Dendritic cell treated with granulocyte-macrophage colony-stimulating factor and Interleukin-4, amounts not matched to agents 40 ng/mL and 50 ng/mL, for 4 days (primary cell): ENCODE data around the gene SLC1A1.
A peak's percentile ranks its signal among the peaks of the same experiment; 100 is the strongest.

Experiments
- H3K27ac Mint-ChIP-seq: one replicate; pipeline ENCODE4 v1.8.0; 2022; ENCODE audit warnings: mild to moderate bottlenecking, mixed read lengths
- H3K27me3 Mint-ChIP-seq: one replicate; pipeline ENCODE4 v1.8.0; 2022; ENCODE audit warnings: mild to moderate bottlenecking, mixed read lengths
- H3K36me3 Mint-ChIP-seq: one replicate; pipeline ENCODE4 v1.8.0; 2022; ENCODE audit warnings: low read depth, mixed read lengths
- H3K4me1 Mint-ChIP-seq: one replicate; pipeline ENCODE4 v1.8.0; 2022; ENCODE audit warnings: low read depth, mixed read lengths
- H3K4me3 Mint-ChIP-seq: one replicate; pipeline ENCODE4 v1.8.0; 2022; ENCODE audit warnings: mild to moderate bottlenecking, moderate library complexity, mixed read lengths
- H3K9me3 Mint-ChIP-seq: one replicate; pipeline ENCODE4 v1.8.0; 2022; ENCODE audit warnings: mixed read lengths
- intact Hi-C: fragments of 100-400 bp; cut with micrococcal nuclease; formaldehyde crosslinking; loops from one replicate; pipeline ENCODE4 v1.15.0; 2022

Gene SLC1A1

GRCh38 chr9:4489919-4490704, at the start of gene SLC1A1:
TSS of gene SLC1A1 (plus strand) at chr9:4490468. CDS start at chr9:4490680, 212 bp downstream.
- Mint-ChIP-seq H3K27ac (no peak within 1 kb of the TSS), H3K27me3 (peaks cover 57% of the 10 kb centered on the region), H3K4me1 (peaks cover 7% of the 10 kb centered on the region), H3K36me3 (no peaks in the 10 kb centered on the region), H3K9me3 (no peaks in the 10 kb centered on the region), H3K4me3 (peak within 1 kb of the TSS; percentile 51)
- intact Hi-C loops, result no loop called here

GRCh38 chr9:4442806-4443205, 47.5 kb upstream of the SLC1A1 start:
- peaks cover 1% of the 10 kb centered on the region for H3K27me3 Mint-ChIP-seq
- H3K27ac Mint-ChIP-seq, result no peak overlapping the region
- intact Hi-C loops, result no loop called here
- H3K36me3 Mint-ChIP-seq, result no peaks in the 10 kb centered on the region
- no peak overlapping the region for H3K4me3 Mint-ChIP-seq
- H3K9me3 Mint-ChIP-seq, result peaks cover 13% of the 10 kb centered on the region
- no peaks in the 10 kb centered on the region for H3K4me1 Mint-ChIP-seq

- no peak overlapping the region for H3K27ac Mint-ChIP-seq
- H3K36me3 Mint-ChIP-seq, result no peaks in the 10 kb centered on the region
- H3K9me3 Mint-ChIP-seq, result peaks cover 13% of the 10 kb centered on the region
- H3K27me3 Mint-ChIP-seq, result peaks cover 1% of the 10 kb centered on the region
- no peak overlapping the region for H3K4me3 Mint-ChIP-seq
- no peaks in the 10 kb centered on the region for H3K4me1 Mint-ChIP-seq
- intact Hi-C loops, result no loop called here
Observed at GRCh38 chr9:4443439-4443838, 46.8 kb upstream of the SLC1A1 start.

DNA sequence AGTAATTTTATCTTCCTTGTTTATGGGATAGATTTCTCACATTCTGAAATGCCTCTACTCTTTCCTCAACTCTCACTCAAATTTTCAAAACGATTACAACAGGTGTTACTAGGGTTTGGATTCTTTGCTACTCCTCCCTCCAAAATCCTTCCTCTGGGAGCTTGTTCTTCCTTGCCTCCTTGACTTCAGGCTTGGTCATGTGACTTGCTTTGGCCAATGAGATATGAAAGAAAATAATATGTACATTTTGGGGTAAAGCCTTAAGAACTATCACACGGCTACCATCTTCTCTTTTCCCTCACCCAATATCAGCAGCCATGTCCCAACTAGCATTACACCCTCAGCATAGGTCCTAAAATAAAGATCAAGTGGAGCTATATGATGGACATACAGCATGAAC, 28.8 kb upstream of the SLC1A1 start:
- Mint-ChIP-seq H3K36me3 (no peaks in the 10 kb centered on the region), H3K27ac (no peak overlapping the region), H3K4me3 (no peak overlapping the region), H3K27me3 (no peaks in the 10 kb centered on the region), H3K9me3 (peaks cover 3% of the 10 kb centered on the region), H3K4me1 (no peaks in the 10 kb centered on the region)
- intact Hi-C loops, result no loop called here

- intact Hi-C loops, result no loop called here
- H3K9me3 Mint-ChIP-seq, result peaks cover 24% of the 10 kb centered on the region
- no peak overlapping the region for H3K4me3 Mint-ChIP-seq
- H3K36me3 Mint-ChIP-seq, result no peaks in the 10 kb centered on the region
- H3K27me3 Mint-ChIP-seq, result no peaks in the 10 kb centered on the region
- no peak overlapping the region for H3K27ac Mint-ChIP-seq
- no peaks in the 10 kb centered on the region for H3K4me1 Mint-ChIP-seq
Observed at GRCh38 chr9:4463824-4464223, 26.4 kb upstream of the SLC1A1 start.

- Mint-ChIP-seq H3K27me3 (no peaks in the 10 kb centered on the region), H3K4me3 (no peak overlapping the region), H3K36me3 (no peaks in the 10 kb centered on the region), H3K27ac (no peak overlapping the region), H3K9me3 (peaks cover 24% of the 10 kb centered on the region), H3K4me1 (no peaks in the 10 kb centered on the region)
- intact Hi-C loops, result no loop called here
Observed at GRCh38 chr9:4464911-4465513, 25.3 kb upstream of the SLC1A1 start.

GRCh38 chr9:4465910-4466309, 24.4 kb upstream of the SLC1A1 start:
- intact Hi-C loops, result no loop called here
- no peaks in the 10 kb centered on the region for H3K36me3 Mint-ChIP-seq
- H3K27ac Mint-ChIP-seq, result no peak overlapping the region
- no peak overlapping the region for H3K4me3 Mint-ChIP-seq
- peaks cover 24% of the 10 kb centered on the region for H3K9me3 Mint-ChIP-seq
- H3K27me3 Mint-ChIP-seq, result no peaks in the 10 kb centered on the region
- H3K4me1 Mint-ChIP-seq, result no peaks in the 10 kb centered on the region

DNA sequence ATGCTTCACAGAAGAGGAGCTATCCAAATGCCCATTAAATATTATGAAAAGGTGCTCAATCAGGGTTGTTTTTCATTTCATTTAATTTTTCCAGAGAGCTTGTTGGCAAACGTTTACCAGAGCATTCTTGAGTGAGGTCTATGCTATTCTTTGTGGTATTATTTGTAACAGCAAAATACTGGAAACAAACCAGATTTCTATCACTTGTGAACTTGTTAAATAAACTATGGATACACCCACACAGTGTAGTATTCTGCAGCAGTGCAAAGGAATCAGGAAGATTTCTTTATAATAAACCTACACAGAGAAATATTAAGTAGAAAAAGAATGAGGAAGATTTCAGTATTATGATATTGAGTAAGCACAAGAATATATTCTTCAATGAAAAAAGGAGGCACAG, 15.0 kb upstream of the SLC1A1 start:
- Mint-ChIP-seq H3K27me3 (no peaks in the 10 kb centered on the region), H3K4me3 (no peak overlapping the region), H3K4me1 (no peaks in the 10 kb centered on the region), H3K27ac (no peak overlapping the region), H3K9me3 (peaks cover 8% of the 10 kb centered on the region), H3K36me3 (no peaks in the 10 kb centered on the region)
- intact Hi-C loops, result no loop called here

DNA sequence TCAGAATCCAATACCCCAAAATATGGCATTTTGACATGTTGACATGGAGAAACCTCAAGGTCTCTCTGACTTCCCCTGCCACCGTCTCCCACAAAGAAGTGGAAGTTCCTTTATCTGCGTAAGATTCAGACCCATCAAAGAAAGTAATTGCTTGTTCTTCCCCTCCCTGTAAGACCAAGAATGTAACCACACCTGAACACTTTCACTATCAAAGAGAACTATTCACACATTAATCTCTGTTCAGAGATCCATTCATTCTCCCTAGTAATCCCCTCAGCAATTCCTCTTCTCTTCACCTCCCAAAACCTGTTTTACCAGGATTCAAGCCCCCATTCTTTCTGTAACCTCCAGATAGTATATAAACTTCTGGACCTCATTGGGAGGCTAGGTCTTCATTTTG, 4.1 kb upstream of the SLC1A1 start:
- Mint-ChIP-seq H3K27ac (no peak overlapping the region), H3K36me3 (no peaks in the 10 kb centered on the region), H3K4me3 (no peak overlapping the region), H3K4me1 (peaks cover 7% of the 10 kb centered on the region), H3K27me3 (peaks cover 37% of the 10 kb centered on the region), H3K9me3 (no peaks in the 10 kb centered on the region)
- intact Hi-C loops, result no loop called here

DNA sequence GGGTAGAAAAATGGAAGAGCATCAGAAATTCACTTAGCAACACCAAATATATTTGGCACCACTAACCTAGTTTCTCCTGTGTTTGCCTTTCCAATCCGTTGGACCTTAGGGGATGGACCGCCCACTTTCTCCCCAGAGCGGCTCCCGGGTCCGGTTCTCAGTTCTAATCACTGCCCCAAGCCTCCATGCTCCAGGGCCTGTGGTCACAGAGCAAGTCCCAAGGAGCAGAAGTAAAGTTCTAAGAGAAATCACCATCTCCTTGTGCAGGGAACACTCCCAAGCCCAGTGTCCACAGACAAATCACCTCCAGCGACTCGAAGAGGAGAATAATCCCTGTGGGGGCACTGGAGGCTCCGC, 728 bp upstream of the SLC1A1 start:
- no peaks in the 10 kb centered on the region for H3K36me3 Mint-ChIP-seq
- H3K4me1 Mint-ChIP-seq, result peaks cover 7% of the 10 kb centered on the region
- H3K4me3 Mint-ChIP-seq, result peak overlapping the region; percentile 51
- no peaks in the 10 kb centered on the region for H3K9me3 Mint-ChIP-seq
- H3K27ac Mint-ChIP-seq, result no peak overlapping the region
- H3K27me3 Mint-ChIP-seq, result peaks cover 57% of the 10 kb centered on the region
- intact Hi-C loops, result no loop called here

DNA sequence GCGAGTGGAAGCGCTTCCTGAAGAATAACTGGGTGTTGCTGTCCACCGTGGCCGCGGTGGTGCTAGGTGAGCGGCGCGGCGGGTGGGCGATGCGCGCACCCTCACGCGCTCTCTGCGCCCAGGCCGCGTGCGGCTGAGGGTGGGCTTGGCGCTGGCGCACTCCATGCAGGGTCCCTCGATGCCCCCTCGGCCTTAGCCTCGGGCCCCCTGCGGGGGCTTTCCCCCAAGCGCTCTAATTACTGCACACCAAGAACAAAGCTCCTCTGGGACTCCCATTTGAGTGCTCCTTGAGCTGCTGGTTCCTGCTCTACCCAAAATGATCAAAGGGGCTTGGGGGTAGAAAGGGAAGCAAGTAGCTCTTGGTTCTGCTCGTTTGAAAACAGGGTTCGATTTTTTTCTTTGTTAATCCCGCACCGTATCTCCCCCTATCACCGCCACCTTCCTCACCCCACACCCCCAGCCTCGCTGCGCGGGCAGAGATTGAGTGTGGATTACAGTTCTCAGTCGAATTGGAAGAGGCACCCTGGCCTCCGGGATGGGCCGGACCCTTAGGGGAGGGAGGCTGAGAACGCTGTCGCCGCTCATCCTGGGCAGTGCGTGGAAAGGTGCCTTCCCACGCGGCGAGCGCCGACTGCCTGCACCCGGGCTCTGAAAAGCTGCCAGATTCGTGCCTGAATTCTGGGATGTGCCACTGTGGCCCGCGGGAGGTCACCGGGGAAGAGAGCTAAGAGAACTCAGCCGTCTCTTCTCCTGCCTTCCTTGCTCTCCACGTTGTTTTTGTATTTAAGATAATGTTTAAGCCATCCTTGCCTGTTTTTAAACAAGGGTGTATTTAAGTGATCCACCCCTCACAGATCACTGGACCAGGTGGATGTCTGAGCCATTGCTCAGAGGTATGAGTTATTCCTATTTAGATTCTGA, 697 bp downstream of the SLC1A1 start:
- Mint-ChIP-seq H3K27ac (no peak overlapping the region), H3K9me3 (no peaks in the 10 kb centered on the region), H3K4me3 (peak overlapping the region; percentile 51), H3K27me3 (peaks cover 63% of the 10 kb centered on the region), H3K4me1 (peaks cover 7% of the 10 kb centered on the region), H3K36me3 (no peaks in the 10 kb centered on the region)
- intact Hi-C loops, result no loop called here

- peaks cover 7% of the 10 kb centered on the region for H3K4me1 Mint-ChIP-seq
- intact Hi-C loops, result no loop called here
- no peaks in the 10 kb centered on the region for H3K9me3 Mint-ChIP-seq
- H3K27ac Mint-ChIP-seq, result no peak overlapping the region
- H3K27me3 Mint-ChIP-seq, result peaks cover 65% of the 10 kb centered on the region
- H3K36me3 Mint-ChIP-seq, result no peaks in the 10 kb centered on the region
- H3K4me3 Mint-ChIP-seq, result no peak overlapping the region
Observed at GRCh38 chr9:4491626-4491975, 1.3 kb downstream of the SLC1A1 start.

DNA sequence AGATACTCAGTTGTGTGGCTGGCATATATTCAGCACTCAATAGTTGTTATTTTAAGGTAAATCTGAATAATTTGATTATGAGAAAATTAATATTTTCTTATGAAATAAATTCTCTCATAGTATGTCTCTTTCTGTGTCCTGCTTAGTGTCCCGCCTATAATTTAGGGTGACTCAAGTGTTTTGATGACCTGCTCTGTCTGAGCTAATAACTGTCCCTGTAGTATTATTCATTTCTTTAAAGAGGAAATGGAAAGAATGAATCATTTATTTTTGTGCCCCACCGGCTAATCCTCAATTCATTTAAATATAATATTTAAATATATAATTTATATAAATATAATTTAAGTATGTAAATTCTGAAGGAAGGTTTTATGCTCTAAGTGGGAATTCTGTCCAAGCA, 4.1 kb downstream of the SLC1A1 start:
- Mint-ChIP-seq H3K36me3 (no peaks in the 10 kb centered on the region), H3K27me3 (peaks cover 54% of the 10 kb centered on the region)
- intact Hi-C loops, result no loop called here

GRCh38 chr9:4494806-4495205, 4.5 kb downstream of the SLC1A1 start:
- H3K9me3 Mint-ChIP-seq, result no peaks in the 10 kb centered on the region
- H3K4me3 Mint-ChIP-seq, result no peak overlapping the region
- no peak overlapping the region for H3K27ac Mint-ChIP-seq
- peaks cover 50% of the 10 kb centered on the region for H3K27me3 Mint-ChIP-seq
- H3K4me1 Mint-ChIP-seq, result peaks cover 7% of the 10 kb centered on the region
- H3K36me3 Mint-ChIP-seq, result no peaks in the 10 kb centered on the region
- intact Hi-C loops, result no loop called here

More for the DNA sequence above, 4.1 kb downstream of the SLC1A1 start:
- no peak overlapping the region for H3K4me3 Mint-ChIP-seq
- no peak overlapping the region for H3K27ac Mint-ChIP-seq
- H3K9me3 Mint-ChIP-seq, result no peaks in the 10 kb centered on the region
- H3K4me1 Mint-ChIP-seq, result peaks cover 7% of the 10 kb centered on the region
